IMR-90 (cell line): ENCODE data around the gene ARHGEF2. TPM values are rescaled to one million over a fixed set of nuclear protein-coding genes. Genes with fewer than 3 reads are reported as not detected.

ENCODE experiments used
- ATAC-seq: fragments of 200-7000 bp; cut with Tn5 transposase; 2 replicates; pipeline ENCODE4 v1.9.1; 2020; ENCODE audit warnings: low read depth, mild to moderate bottlenecking, moderate library complexity
- BruUV-seq: library from RNA; stranded (reverse); fragments of 400-500 nt; replicated peaks from 2 replicates; lab custom pipeline; 2021; lab: Mats Ljungman, UMichigan
- CTCF ChIA-PET: fragments of 300-600 bp; formaldehyde crosslinking; extraction: SDS; loops from one replicate; lab custom pipeline; 2021; ENCODE audit warnings: antibody characterized with exemption; lab: Yijun Ruan, JAX
- POLR2A ChIA-PET: fragments of 300-600 bp; sonication (Branson Sonifier 250); formaldehyde crosslinking; loops from one replicate; lab custom pipeline; 2022; ENCODE audit warnings: antibody characterized with exemption; ENCODE audit not compliant: unreplicated experiment; lab: Charles Lee
- DNase-seq: peaks from one replicate; pipeline ENCODE4 v3.0.0; 2013
- H2AFZ ChIP-seq: replicated peaks from 2 replicates; pipeline ENCODE3; 2013; ENCODE audit warnings: low read length, mild to moderate bottlenecking; ENCODE audit not compliant: poor library complexity
- H2AK5ac ChIP-seq: 2 replicates; pipeline ENCODE4 v1.6.1; 2013; ENCODE audit warnings: low read depth, low read length, inconsistent platforms
- H2AK9ac ChIP-seq: replicated peaks from 2 replicates; pipeline ENCODE3; 2013; ENCODE audit warnings: mild to moderate bottlenecking, low read depth, low read length, moderate library complexity; ENCODE audit not compliant: poor library complexity
- H2BK120ac ChIP-seq: 2 replicates; pipeline ENCODE4 v1.6.1; 2013; ENCODE audit warnings: low read depth, low read length, inconsistent platforms
- H2BK15ac ChIP-seq: 3 replicates; pipeline ENCODE4 v1.6.1; 2013; ENCODE audit warnings: low read depth, low read length, inconsistent platforms
- H2BK20ac ChIP-seq: 2 replicates; pipeline ENCODE4 v1.6.1; 2013; ENCODE audit warnings: low read depth, mild to moderate bottlenecking, inconsistent platforms, low read length, moderate library complexity
- H2BK5ac ChIP-seq: 2 replicates; pipeline ENCODE4 v1.6.1; 2013; ENCODE audit warnings: mild to moderate bottlenecking, low read depth, low read length, inconsistent platforms; ENCODE audit not compliant: poor library complexity, severe bottlenecking
- H3K14ac ChIP-seq: replicated peaks from 2 replicates; pipeline ENCODE4 v1.6.1; 2013; ENCODE audit warnings: low read depth, low read length, inconsistent platforms
- H3K18ac ChIP-seq: 2 replicates; pipeline ENCODE4 v1.6.1; 2013; ENCODE audit warnings: low read depth, low read length, control low read depth
- H3K23ac ChIP-seq: 2 replicates; pipeline ENCODE4 v1.6.1; 2013; ENCODE audit warnings: low read depth, low read length, inconsistent platforms
- H3K27ac ChIP-seq: 2 replicates; pipeline ENCODE4 v1.5.1; 2013; ENCODE audit warnings: mild to moderate bottlenecking, control low read depth, low read length; ENCODE audit not compliant: insufficient read depth
- H3K27me3 ChIP-seq: 2 replicates; pipeline ENCODE4 v1.6.1; 2013; ENCODE audit warnings: low read length; ENCODE audit not compliant: control insufficient read depth, insufficient read depth
- H3K36me3 ChIP-seq: 2 replicates; pipeline ENCODE4 v1.6.1; 2013; ENCODE audit warnings: low read length, mixed read lengths; ENCODE audit not compliant: control insufficient read depth, insufficient read depth
- H3K4ac ChIP-seq: 2 replicates; pipeline ENCODE4 v1.6.1; 2013; ENCODE audit warnings: low read depth, low read length, inconsistent platforms
- H3K4me1 ChIP-seq: 2 replicates; pipeline ENCODE4 v1.6.1; 2013; ENCODE audit warnings: low read length, mixed read lengths; ENCODE audit not compliant: control insufficient read depth, insufficient read depth
- H3K4me2 ChIP-seq: 2 replicates; pipeline ENCODE4 v1.6.1; 2013; ENCODE audit warnings: low read depth, mild to moderate bottlenecking, control low read depth, low read length, moderate library complexity
- H3K4me3 ChIP-seq: 2 replicates; pipeline ENCODE4 v1.5.1; 2013; ENCODE audit warnings: low read depth, mild to moderate bottlenecking, control low read depth, low read length, moderate library complexity; ENCODE audit not compliant: insufficient read depth
- H3K56ac ChIP-seq: 2 replicates; pipeline ENCODE4 v1.6.1; 2013; ENCODE audit warnings: low read length, inconsistent platforms; ENCODE audit not compliant: insufficient read depth; ENCODE audit errors: extremely low read depth
- H3K79me1 ChIP-seq, 2 experiments: 2 replicates each; pipeline ENCODE4 v1.6.1; 2013; ENCODE audit warnings: low read length in 2 of 2, inconsistent platforms in 1 of 2, low read depth in 1 of 2
- H3K9ac ChIP-seq: 2 replicates; pipeline ENCODE4 v1.6.1; 2013; ENCODE audit warnings: low read depth, low read length, control low read depth
- H3K9me1 ChIP-seq: 2 replicates; pipeline ENCODE4 v1.6.1; 2013; ENCODE audit warnings: low read length, inconsistent platforms; ENCODE audit not compliant: insufficient read depth
- H3K9me3 ChIP-seq: 2 replicates; pipeline ENCODE4 v1.6.1; 2013; ENCODE audit warnings: low read length; ENCODE audit not compliant: control insufficient read depth, insufficient read depth
- H4K20me1 ChIP-seq: 2 replicates; pipeline ENCODE4 v1.6.1; 2013; ENCODE audit warnings: low read length, inconsistent platforms; ENCODE audit not compliant: insufficient read depth
- H4K5ac ChIP-seq: 2 replicates; pipeline ENCODE4 v1.6.1; 2013; ENCODE audit warnings: mild to moderate bottlenecking, low read depth, low read length, control low read depth
- H4K8ac ChIP-seq, 2 experiments: 2 replicates each; pipeline ENCODE4 v1.6.1; 2013; ENCODE audit warnings: low read depth in 2 of 2, low read length in 2 of 2, control low read depth in 1 of 2, inconsistent platforms in 1 of 2
- H4K91ac ChIP-seq: 2 replicates; pipeline ENCODE4 v1.6.1; 2013; ENCODE audit warnings: low read depth, low read length, inconsistent platforms; ENCODE audit not compliant: insufficient read depth
- ELK1 ChIP-seq: fragments of 150-350 bp; IDR thresholded peaks from 2 replicates; pipeline ENCODE4 v1.6.1; 2016; ENCODE audit warnings: low read depth, mild to moderate bottlenecking, low read length, moderate library complexity, borderline replicate concordance
- FOS ChIP-seq: fragments of 150-350 bp; IDR thresholded peaks from 2 replicates; pipeline ENCODE4 v1.6.1; 2016; ENCODE audit warnings: low read depth, low read length
- MAFK ChIP-seq: IDR thresholded peaks from 2 replicates; pipeline ENCODE4 v1.6.1; 2012; ENCODE audit warnings: low read depth, low read length, improper control_type of control experiment
- MAZ ChIP-seq: IDR thresholded peaks from 2 replicates; pipeline ENCODE4 v1.6.1; 2012; ENCODE audit warnings: low read depth, mild to moderate bottlenecking, low read length, improper control_type of control experiment, moderate library complexity, borderline replicate concordance
- NFE2L2 ChIP-seq: fragments of 150-350 bp; IDR thresholded peaks from 2 replicates; pipeline ENCODE4 v1.6.1; 2016; ENCODE audit warnings: low read depth, mild to moderate bottlenecking, low read length
- RAD21 ChIP-seq: IDR thresholded peaks from 2 replicates; pipeline ENCODE4 v1.6.1; 2012; ENCODE audit warnings: low read length, improper control_type of control experiment
- RFX5 ChIP-seq: IDR thresholded peaks from 2 replicates; pipeline ENCODE4 v1.8.0; 2012; ENCODE audit warnings: low read depth, mild to moderate bottlenecking, low read length, moderate library complexity
- SMC3 ChIP-seq: fragments of 150-350 bp; IDR thresholded peaks from 2 replicates; pipeline ENCODE4 v1.6.1; 2016; ENCODE audit warnings: low read depth, mild to moderate bottlenecking, antibody characterized with exemption, low read length, moderate library complexity
- WGBS, 2 experiments: methylation state at CpG; one replicate each; pipeline versions ENCODE4 v1.1.5 to v1.1.7; 2013; ENCODE audit warnings: missing lambda C conversion rate in 2 of 2; ENCODE audit not compliant: insufficient read length in 1 of 2; ENCODE audit errors: extremely low coverage in 2 of 2; 5-methylcytosine and 5-hydroxymethylcytosine counted together
- dilution Hi-C: fragments of 300-500 bp; cut with HindIII; formaldehyde crosslinking; loops from one replicate; pipeline ENCODE4 v1.14.3; 2018; ENCODE audit warnings: low sequenced_read_pairs; ENCODE audit not compliant: unreplicated experiment
- in situ Hi-C: fragments of 300-500 bp; cut with MboI; formaldehyde crosslinking; loops from 3 replicates; pipeline ENCODE4 v1.14.3; 2019; ENCODE audit warnings: low sequenced_read_pairs, inconsistent platforms, mixed read lengths
- intact Hi-C: fragments of 100-400 bp; cut with micrococcal nuclease; formaldehyde crosslinking; loops from 2 replicates; pipeline ENCODE4 v1.10.0; 2022
- polyA plus RNA-seq, 3 experiments: library from polyadenylated mRNA; depleted of rRNA; stranded (reverse); fragments of >200 nt; gene quantifications; 2 replicates each; pipeline ENCODE4 v1.2.3, GENCODE V29; 2012; ENCODE audit warnings: low replicate concordance in 1 of 3
- total RNA-seq: library from RNA; depleted of rRNA; stranded (reverse); fragments of >200 nt; gene quantifications from 2 replicates; pipeline ENCODE4 v1.2.3, GENCODE V29; 2012

The ARHGEF2 gene
- total and polyA plus RNA-seq, 2 of the 4 experiments (the other 2 are of a cell fraction): 91.8 to 117 TPM

GRCh38 chr1:155951753-155952504, 26.4 kb downstream of the ARHGEF2 start:
- H3K79me1 ChIP-seq: peaks cover 35 to 51% of the 10 kb centered on the region in 2 experiments
- ChIA-PET CTCF (no interaction called here), POLR2A (no interaction called here)
- peaks cover 22% of the 10 kb centered on the region; the same call in 1 of the 2 replicates for H4K20me1 ChIP-seq
- no peak for ATAC-seq
- H2BK15ac ChIP-seq: no peak overlapping the region
- H2BK20ac ChIP-seq: no peak overlapping the region
- no peak overlapping the region for H3K4me2 ChIP-seq
- no peak overlapping the region for H4K91ac ChIP-seq
- no peak overlapping the region for H3K18ac ChIP-seq
- H3K4me1 ChIP-seq: no peaks in the 10 kb centered on the region
- intact Hi-C loops (no loop called here), dilution Hi-C loops (no loop called here), in situ Hi-C loops (no loop called here)
- no peak overlapping the region for H4K5ac ChIP-seq
- 0 out of 4 replicates have a peak overlapping the region, but pooled peaks of 1 of the 2 experiments have one; percentile 32 for H4K8ac ChIP-seq
- no peak overlapping the region for H2AK5ac ChIP-seq
- H3K23ac ChIP-seq: no peak overlapping the region
- WGBS, 2 experiments: 100% methylated on average over 1 of the region's 6 CpGs; no CpG with 5 or more reads in 1 of the 2 experiments
- no peak overlapping the region for H2BK120ac ChIP-seq
- no peak for TF ChIP-seq RFX5
- no peak for TF ChIP-seq ELK1
- no peak for TF ChIP-seq RAD21
- TF ChIP-seq NFE2L2: no peak
- no peak for TF ChIP-seq MAFK
- TF ChIP-seq SMC3: no peak
- no peak for TF ChIP-seq MAZ
- no peak for TF ChIP-seq FOS
- H3K36me3 ChIP-seq: peaks cover 79% of the 10 kb centered on the region
- no peak overlapping the region for H2BK5ac ChIP-seq
- BruUV-seq: no TSS peak
- no peak overlapping the region for H3K9ac ChIP-seq
- no peaks in the 10 kb centered on the region for H3K27me3 ChIP-seq
- H2AFZ ChIP-seq: no peak overlapping the region
- DNase-seq: no peak
- H3K4me3 ChIP-seq: no peak overlapping the region
- H3K4ac ChIP-seq: no peak overlapping the region
- H3K9me1 ChIP-seq: peaks cover 11% of the 10 kb centered on the region; the same call in 1 of the 2 replicates
- H3K56ac ChIP-seq: no peak overlapping the region
- no peak overlapping the region for H3K14ac ChIP-seq
- H3K9me3 ChIP-seq: no peaks in the 10 kb centered on the region
- no peak overlapping the region for H3K27ac ChIP-seq
- peak overlapping the region; percentile 13 for H2AK9ac ChIP-seq
